ENCODE measurements around the gene DIAPH2.

GRCh38 chrX:96687776-96688175, 3.1 kb downstream of the DIAPH2 start:
- TF ChIP-seq POLR2A (IDR thresholded peaks at IDR 0.05; ENCODE audit: low read depth, low read length) (no peak), TAF1 (IDR thresholded peaks at IDR 0.05; ENCODE audit: low read depth, low read length) (no peak), POLR2AphosphoS5 (IDR thresholded peaks at IDR 0.05; ENCODE audit: low read depth, low read length) (no peak), PAX5 (IDR thresholded peaks at IDR 0.05; ENCODE audit: insufficient read depth, low read length, severe bottlenecking) (no peak), POU2F2 (IDR thresholded peaks at IDR 0.05; ENCODE audit: low read depth, low read length) (no peak)

Data from GM12891 (cell line).